Neural cell (in vitro differentiated cells): ENCODE data around the gene KIF6. TPM values are rescaled to one million over a fixed set of nuclear protein-coding genes. Genes with fewer than 3 reads are reported as not detected.

Experiments used
- H2AFZ ChIP-seq: fragments of 200-600, 300-800 bp; sonication (generic), shearing (Covaris generic); 2 replicates; pipeline ENCODE4 v1.6.0; 2014; ENCODE audit warnings: low read depth, mild to moderate bottlenecking, antibody characterized with exemption, low read length, moderate library complexity
- H3F3A ChIP-seq: fragments of 200-600 bp; shearing (Covaris generic); 2 replicates; pipeline ENCODE4 v1.6.1; 2016; ENCODE audit warnings: mild to moderate bottlenecking, moderate library complexity, mixed read lengths, antibody characterized with exemption, low read length; ENCODE audit not compliant: insufficient read depth, poor library complexity, severe bottlenecking
- H3K27ac ChIP-seq: fragments of 200-600, 300-800 bp; sonication (generic), shearing (Covaris generic); 2 replicates; pipeline ENCODE4 v1.5.1; 2014; ENCODE audit warnings: mild to moderate bottlenecking, low read length, moderate library complexity
- H3K27me3 ChIP-seq: fragments of 300-800, 200-600 bp; sonication (generic), shearing (Covaris generic); 2 replicates; pipeline ENCODE4 v1.6.0; 2014; ENCODE audit warnings: mild to moderate bottlenecking, low read depth, low read length, moderate library complexity; ENCODE audit not compliant: insufficient read depth
- H3K36me3 ChIP-seq: fragments of 300-800, 200-600 bp; sonication (generic), shearing (Covaris generic); 2 replicates; pipeline ENCODE4 v1.5.1; 2014; ENCODE audit warnings: mild to moderate bottlenecking, antibody characterized with exemption, low read length, moderate library complexity; ENCODE audit not compliant: insufficient read depth
- H3K4me2 ChIP-seq: fragments of 300-800, 200-600 bp; sonication (generic), shearing (Covaris generic); 2 replicates; pipeline ENCODE4 v1.6.0; 2014; ENCODE audit warnings: mild to moderate bottlenecking, low read length
- H3K4me3 ChIP-seq: fragments of 300-800, 200-600 bp; sonication (generic), shearing (Covaris generic); 2 replicates; pipeline ENCODE4 v1.5.1; 2014; ENCODE audit warnings: mild to moderate bottlenecking, low read length, moderate library complexity
- H3K79me2 ChIP-seq: fragments of 200-600 bp; shearing (Covaris generic); replicated peaks from 2 replicates; pipeline ENCODE4 v1.6.0; 2014; ENCODE audit warnings: mild to moderate bottlenecking, low read length, moderate library complexity; ENCODE audit not compliant: insufficient read depth
- H3K9ac ChIP-seq: fragments of 300-800, 200-600 bp; sonication (generic), shearing (Covaris generic); 2 replicates; pipeline ENCODE4 v1.6.1; 2016; ENCODE audit warnings: mild to moderate bottlenecking, low read length, mixed read lengths
- H3K9me2 ChIP-seq: fragments of 200-600 bp; shearing (Covaris generic); 2 replicates; pipeline ENCODE4 v1.6.1; 2016; ENCODE audit warnings: mild to moderate bottlenecking, low read length, mixed read lengths; ENCODE audit not compliant: insufficient read depth
- H3K9me3 ChIP-seq: fragments of 200-600, 300-800 bp; sonication (generic), shearing (Covaris generic); 2 replicates; pipeline ENCODE4 v1.6.1; 2016; ENCODE audit warnings: mild to moderate bottlenecking, mixed run types, low read length, moderate library complexity, mixed read lengths
- H4K20me1 ChIP-seq: fragments of 200-600 bp; shearing (Covaris generic); 2 replicates; pipeline ENCODE4 v1.6.1; 2016; ENCODE audit warnings: mild to moderate bottlenecking, mixed run types; ENCODE audit not compliant: insufficient read depth
- EZH2 ChIP-seq: fragments of 200-600, 300-800 bp; shearing (Covaris generic), sonication (generic); IDR thresholded peaks from 2 replicates; pipeline ENCODE4 v1.6.1; 2014; ENCODE audit warnings: antibody characterized with exemption, low read length, borderline replicate concordance, mild to moderate bottlenecking; ENCODE audit not compliant: insufficient read depth, poor library complexity, severe bottlenecking
- RAD21 ChIP-seq: fragments of 450-650 bp; conservative IDR thresholded peaks from 2 replicates; pipeline ENCODE4 v1.6.1; 2014; ENCODE audit warnings: antibody characterized with exemption, mild to moderate bottlenecking, moderate library complexity
- SMC3 ChIP-seq: fragments of 450-650 bp; conservative IDR thresholded peaks from 2 replicates; pipeline ENCODE4 v1.6.1; 2014; ENCODE audit warnings: antibody characterized with exemption, mild to moderate bottlenecking, moderate library complexity; ENCODE audit not compliant: poor library complexity
- TAF1 ChIP-seq: IDR thresholded peaks from 2 replicates; pipeline ENCODE4 v1.6.1; 2012; ENCODE audit warnings: low read depth
- polyA plus RNA-seq: library from polyadenylated mRNA; depleted of rRNA; stranded (reverse); fragments of >200 nt; gene quantifications from 2 replicates; pipeline ENCODE4 v1.2.3, GENCODE V29; 2014
- TF ChIP-seq, protein P1 (sequence below): fragments of 450-650 bp; IDR thresholded peaks from 2 replicates; pipeline ENCODE4 v1.5.1; 2014; ENCODE audit warnings: antibody characterized with exemption, mild to moderate bottlenecking, moderate library complexity; ENCODE audit not compliant: poor library complexity, severe bottlenecking
- TF ChIP-seq, protein P2 (sequence below): IDR thresholded peaks from 2 replicates; pipeline ENCODE4 v1.6.1; 2012; ENCODE audit warnings: borderline replicate concordance

Gene KIF6
- polyA plus RNA-seq, 1 donor from 2014 or later: 2.1 TPM

DNA sequence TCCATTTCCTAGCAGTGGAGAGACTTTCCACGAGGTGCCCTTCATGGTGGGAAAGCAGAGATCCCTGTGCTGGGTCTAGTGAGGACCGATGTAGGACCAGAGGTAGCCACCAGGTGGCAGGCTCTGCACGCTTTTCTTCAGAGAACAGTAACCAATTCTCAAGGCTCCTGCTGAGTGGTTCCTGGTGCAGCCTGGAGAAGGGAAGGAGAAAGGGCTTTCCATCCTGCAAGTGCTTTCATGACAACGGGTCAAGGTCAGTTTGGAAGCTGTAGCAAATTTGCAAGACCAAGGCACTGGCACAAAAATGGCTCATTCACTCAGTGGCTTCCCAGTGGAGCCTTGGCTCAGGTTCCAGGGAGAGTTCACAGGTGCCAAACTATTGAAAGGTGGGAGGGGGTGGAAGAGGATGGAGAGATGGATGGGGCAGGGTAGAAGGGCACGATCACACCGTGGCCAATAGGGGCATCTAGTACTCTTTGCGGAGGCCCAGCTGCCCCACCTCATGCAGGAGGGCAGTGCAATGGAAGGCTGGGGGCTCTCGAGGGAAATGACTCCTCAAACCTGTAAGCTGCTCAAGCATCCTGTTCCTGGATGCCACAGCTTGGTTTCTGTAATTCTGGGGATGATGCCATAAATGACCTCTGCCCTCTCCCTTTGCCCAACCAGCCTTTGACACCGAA, 377.2 kb downstream of the KIF6 start:
- no peaks in the 10 kb centered on the region for H3K36me3 ChIP-seq
- H3K9me3 ChIP-seq: no peaks in the 10 kb centered on the region
- H3K27me3 ChIP-seq: no peaks in the 10 kb centered on the region
- no peak overlapping the region for H3K4me2 ChIP-seq
- no peak overlapping the region for H3K27ac ChIP-seq
- TF ChIP-seq, protein P1, sequence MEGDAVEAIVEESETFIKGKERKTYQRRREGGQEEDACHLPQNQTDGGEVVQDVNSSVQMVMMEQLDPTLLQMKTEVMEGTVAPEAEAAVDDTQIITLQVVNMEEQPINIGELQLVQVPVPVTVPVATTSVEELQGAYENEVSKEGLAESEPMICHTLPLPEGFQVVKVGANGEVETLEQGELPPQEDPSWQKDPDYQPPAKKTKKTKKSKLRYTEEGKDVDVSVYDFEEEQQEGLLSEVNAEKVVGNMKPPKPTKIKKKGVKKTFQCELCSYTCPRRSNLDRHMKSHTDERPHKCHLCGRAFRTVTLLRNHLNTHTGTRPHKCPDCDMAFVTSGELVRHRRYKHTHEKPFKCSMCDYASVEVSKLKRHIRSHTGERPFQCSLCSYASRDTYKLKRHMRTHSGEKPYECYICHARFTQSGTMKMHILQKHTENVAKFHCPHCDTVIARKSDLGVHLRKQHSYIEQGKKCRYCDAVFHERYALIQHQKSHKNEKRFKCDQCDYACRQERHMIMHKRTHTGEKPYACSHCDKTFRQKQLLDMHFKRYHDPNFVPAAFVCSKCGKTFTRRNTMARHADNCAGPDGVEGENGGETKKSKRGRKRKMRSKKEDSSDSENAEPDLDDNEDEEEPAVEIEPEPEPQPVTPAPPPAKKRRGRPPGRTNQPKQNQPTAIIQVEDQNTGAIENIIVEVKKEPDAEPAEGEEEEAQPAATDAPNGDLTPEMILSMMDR: peak; percentile 76
- peak; percentile 71 for TF ChIP-seq SMC3
- no peak for TF ChIP-seq TAF1
- peak; percentile 72 for TF ChIP-seq RAD21
- no peaks in the 10 kb centered on the region for H3K9me2 ChIP-seq
- no peak overlapping the region for H3K4me3 ChIP-seq
- no peaks in the 10 kb centered on the region for H4K20me1 ChIP-seq
- no peaks in the 10 kb centered on the region for H3K79me2 ChIP-seq
- no peak overlapping the region for H2AFZ ChIP-seq
- H3K9ac ChIP-seq: no peak overlapping the region
- H3F3A ChIP-seq: no peaks in the 10 kb centered on the region

DNA sequence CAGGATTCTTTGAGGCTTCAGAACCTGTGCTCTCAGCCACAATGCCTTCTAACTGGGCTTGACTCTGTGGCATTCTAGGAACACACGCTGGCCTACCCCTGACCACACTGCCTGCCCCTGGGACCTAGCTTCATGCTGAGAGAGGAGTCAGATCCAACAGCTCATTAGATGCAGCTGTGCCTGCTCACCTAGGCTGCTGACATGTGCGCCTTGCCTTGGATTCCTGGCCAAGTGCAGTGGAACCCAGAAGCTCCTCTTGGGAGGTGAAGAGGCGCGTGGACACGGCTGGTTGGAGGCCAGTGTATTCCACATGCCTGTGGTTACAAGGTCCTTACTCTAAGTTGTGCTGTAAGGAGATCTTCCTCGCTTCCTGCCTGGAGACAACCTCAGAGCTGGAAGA, 378.0 kb downstream of the KIF6 start:
- Histone ChIP-seq H3K36me3 (no peaks in the 10 kb centered on the region), H2AFZ (no peak overlapping the region), H3F3A (no peaks in the 10 kb centered on the region), H4K20me1 (no peaks in the 10 kb centered on the region), H3K27ac (no peak overlapping the region), H3K4me3 (no peak overlapping the region), H3K27me3 (no peaks in the 10 kb centered on the region), H3K4me2 (no peak overlapping the region), H3K9me2 (no peaks in the 10 kb centered on the region), H3K9ac (no peak overlapping the region), H3K9me3 (no peaks in the 10 kb centered on the region), H3K79me2 (no peaks in the 10 kb centered on the region)
- TF ChIP-seq TAF1 (no peak), SMC3 (no peak), RAD21 (no peak), EZH2 (no peak)
- TF ChIP-seq, protein P1: no peak
- TF ChIP-seq, protein P2, sequence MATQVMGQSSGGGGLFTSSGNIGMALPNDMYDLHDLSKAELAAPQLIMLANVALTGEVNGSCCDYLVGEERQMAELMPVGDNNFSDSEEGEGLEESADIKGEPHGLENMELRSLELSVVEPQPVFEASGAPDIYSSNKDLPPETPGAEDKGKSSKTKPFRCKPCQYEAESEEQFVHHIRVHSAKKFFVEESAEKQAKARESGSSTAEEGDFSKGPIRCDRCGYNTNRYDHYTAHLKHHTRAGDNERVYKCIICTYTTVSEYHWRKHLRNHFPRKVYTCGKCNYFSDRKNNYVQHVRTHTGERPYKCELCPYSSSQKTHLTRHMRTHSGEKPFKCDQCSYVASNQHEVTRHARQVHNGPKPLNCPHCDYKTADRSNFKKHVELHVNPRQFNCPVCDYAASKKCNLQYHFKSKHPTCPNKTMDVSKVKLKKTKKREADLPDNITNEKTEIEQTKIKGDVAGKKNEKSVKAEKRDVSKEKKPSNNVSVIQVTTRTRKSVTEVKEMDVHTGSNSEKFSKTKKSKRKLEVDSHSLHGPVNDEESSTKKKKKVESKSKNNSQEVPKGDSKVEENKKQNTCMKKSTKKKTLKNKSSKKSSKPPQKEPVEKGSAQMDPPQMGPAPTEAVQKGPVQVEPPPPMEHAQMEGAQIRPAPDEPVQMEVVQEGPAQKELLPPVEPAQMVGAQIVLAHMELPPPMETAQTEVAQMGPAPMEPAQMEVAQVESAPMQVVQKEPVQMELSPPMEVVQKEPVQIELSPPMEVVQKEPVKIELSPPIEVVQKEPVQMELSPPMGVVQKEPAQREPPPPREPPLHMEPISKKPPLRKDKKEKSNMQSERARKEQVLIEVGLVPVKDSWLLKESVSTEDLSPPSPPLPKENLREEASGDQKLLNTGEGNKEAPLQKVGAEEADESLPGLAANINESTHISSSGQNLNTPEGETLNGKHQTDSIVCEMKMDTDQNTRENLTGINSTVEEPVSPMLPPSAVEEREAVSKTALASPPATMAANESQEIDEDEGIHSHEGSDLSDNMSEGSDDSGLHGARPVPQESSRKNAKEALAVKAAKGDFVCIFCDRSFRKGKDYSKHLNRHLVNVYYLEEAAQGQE: no peak
